Endometrial microvascular endothelial cells (primary cell): ENCODE data around the gene STXBP5. TPM values are rescaled to one million over a fixed set of nuclear protein-coding genes. Genes with fewer than 3 reads are reported as not detected.

Experiments
- in situ Hi-C: cut with HindIII; loops from 2 replicates; pipeline ENCODE4 v1.10.0; 2017; ENCODE audit warnings: low sequenced_read_pairs, low pct_unique_long_range_greater_than_20kb; ENCODE audit errors: inconsistent ontology term
- total RNA-seq: library from RNA; depleted of rRNA; stranded (reverse); fragments of >200 nt; gene quantifications from one replicate; pipeline ENCODE4 v1.2.3, GENCODE V29; 2015; ENCODE audit errors: inconsistent ontology term

Gene STXBP5
- total RNA-seq, 1 donor from 2014 or later = 22.7 TPM

- in situ Hi-C loops = no loop called here
Measured at GRCh38 chr6:147173675-147174308, 30.4 kb upstream of the STXBP5 start.

GRCh38 chr6:147176795-147177194, 27.4 kb upstream of the STXBP5 start:
- in situ Hi-C loops = no loop called here

DNA sequence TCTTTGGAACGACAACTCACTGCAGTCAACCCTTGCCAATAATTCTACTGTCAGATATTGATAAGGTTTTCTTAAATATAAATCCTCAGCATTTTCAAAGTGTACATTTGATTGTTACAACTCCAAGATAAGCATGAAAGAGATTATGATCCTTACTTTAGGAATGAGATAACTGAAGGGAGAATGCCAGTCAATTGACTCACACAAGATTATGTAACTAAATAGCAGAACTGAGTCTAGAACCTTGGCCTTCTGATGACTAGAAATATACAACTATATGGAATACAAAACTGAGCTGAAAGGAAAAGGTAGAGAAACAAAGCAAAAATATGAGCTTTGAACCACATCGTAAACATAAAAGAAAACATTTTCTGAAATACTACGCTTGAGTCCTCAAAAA, 26.9 kb upstream of the STXBP5 start:
- in situ Hi-C loops = no loop called here

- in situ Hi-C loops = no loop called here
Measured at GRCh38 chr6:147178355-147178754, 25.9 kb upstream of the STXBP5 start.

DNA sequence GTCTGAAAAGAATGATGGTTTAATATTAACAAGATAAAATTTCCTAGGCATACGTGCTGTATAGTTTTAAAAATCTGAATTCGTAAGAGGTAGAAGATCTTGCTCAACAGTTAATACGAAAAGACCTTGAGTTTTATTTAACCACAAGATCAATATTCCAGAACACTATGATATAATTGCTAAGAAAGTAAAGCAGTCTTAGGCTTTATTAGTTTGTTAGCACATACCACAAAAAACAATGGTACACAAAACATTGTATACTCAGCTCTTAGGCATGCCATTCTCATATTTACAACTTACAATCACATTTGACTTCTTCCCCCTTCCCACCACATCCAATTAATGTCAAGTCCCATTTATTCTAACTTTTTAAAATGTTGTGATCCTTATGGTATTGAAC, 24.4 kb upstream of the STXBP5 start:
- in situ Hi-C loops = no loop called here

- in situ Hi-C loops = no loop called here
Measured at GRCh38 chr6:147180926-147181325, 23.3 kb upstream of the STXBP5 start.

GRCh38 chr6:147184379-147184778, 19.8 kb upstream of the STXBP5 start:
- in situ Hi-C loops = no loop called here

- in situ Hi-C loops = no loop called here
Measured at GRCh38 chr6:147185216-147185615, 19.0 kb upstream of the STXBP5 start.

GRCh38 chr6:147190556-147190955, 13.7 kb upstream of the STXBP5 start:
- in situ Hi-C loops = no loop called here

DNA sequence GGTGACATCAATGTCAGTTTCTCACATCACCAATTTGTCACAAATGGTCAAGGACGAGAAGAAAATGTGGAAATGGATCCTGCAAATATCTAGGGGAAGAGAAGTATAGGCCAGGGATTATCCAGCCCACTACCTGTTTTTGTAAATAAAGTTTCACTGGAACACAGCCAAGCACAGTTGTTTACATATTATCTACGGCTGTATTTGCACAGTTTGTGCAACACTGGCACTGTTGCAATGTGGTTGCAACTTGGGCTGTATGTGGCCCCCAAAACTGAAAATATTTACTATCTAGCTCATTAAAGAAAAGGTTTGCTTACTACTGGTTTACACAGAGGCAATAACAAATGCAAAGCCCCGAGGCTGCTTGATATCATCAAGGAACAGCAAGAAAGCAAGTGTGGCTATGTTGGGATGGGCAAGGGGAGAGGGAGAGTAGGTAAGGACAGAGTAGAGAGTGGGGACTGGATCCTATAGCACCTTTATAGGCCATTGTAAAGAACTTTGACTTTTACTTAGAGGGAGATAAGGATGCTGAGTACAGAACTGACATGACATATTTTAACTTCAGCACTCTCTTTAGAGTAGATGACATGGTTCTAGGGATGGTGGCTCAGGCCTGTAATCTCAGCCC, 11.8 kb upstream of the STXBP5 start:
- in situ Hi-C loops = no loop called here

- in situ Hi-C loops = no loop called here
Measured at GRCh38 chr6:147194652-147195411, 9.4 kb upstream of the STXBP5 start.

GRCh38 chr6:147195510-147195909, 8.7 kb upstream of the STXBP5 start:
- in situ Hi-C loops = no loop called here

GRCh38 chr6:147195987-147196386, 8.2 kb upstream of the STXBP5 start:
- in situ Hi-C loops = no loop called here

- in situ Hi-C loops = no loop called here
Measured at GRCh38 chr6:147200711-147201110, 3.5 kb upstream of the STXBP5 start.

DNA sequence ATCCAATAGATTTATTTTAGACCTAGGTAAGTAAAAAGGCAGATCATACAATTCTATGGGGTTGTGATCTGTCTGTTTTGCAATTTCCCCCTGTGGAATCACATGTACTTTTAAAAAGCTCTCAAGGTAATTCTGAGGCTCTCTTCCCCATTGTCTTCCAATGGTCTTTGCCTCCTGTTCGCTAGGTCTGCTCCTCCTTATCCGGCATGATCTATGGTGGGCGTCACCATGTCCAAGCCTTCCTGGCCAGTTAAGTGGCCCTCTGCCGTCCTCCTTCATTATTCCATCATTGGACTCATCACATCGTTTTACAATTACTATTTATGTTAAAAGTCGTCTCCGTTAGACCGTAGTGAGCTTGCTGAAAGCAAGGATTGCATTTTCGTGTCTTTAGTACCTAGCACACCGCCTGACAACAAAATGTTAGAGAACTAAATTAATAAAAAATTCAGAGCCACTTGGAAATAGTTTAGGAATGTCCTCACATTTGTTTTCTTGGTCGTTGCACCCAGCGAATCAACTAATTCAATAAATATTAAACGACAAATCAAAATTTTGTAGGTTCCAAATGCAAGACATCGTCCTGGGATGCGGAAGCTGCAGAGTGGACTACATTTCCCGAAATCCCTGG, 2.2 kb upstream of the STXBP5 start:
- in situ Hi-C loops = no loop called here

GRCh38 chr6:147202516-147203310, 1.5 kb upstream of the STXBP5 start:
- in situ Hi-C loops = no loop called here

DNA sequence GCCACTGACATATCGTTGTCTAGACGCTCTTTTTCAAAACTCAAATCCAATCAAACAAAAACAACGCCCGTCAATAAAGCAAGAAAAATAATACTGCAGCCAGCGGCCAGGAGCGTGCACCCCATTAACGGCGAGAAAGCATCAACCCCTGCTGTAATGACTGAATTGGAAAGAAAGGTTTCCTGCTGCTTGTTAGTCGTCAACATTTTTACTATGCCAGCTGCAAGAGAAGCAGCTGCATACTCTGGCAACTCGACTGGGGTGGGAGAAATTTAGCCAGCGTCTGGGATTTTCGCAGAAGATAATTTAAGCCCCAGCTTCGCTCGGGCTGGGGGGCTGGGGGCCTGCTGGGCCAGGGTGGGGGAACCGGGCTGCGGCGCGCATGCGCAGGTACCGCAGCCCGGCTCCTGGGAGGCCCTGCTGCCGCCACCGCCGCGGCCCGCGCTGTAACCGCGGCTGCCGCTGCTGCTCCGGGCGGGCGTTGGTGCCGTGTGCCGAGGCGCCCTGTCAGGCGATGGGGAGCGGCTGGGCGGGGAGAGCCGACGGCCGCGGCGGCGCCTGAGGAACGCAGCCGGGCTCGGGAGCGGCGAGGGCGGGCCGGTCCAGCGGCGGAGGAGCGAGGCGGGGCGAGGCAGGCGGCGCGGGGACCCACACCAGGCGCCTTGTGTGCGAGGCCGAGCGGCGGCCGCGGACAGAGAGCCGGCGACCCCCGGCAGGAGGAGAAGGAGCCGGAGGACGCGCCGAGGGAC, 732 bp upstream of the STXBP5 start:
- in situ Hi-C loops = no loop called here

DNA sequence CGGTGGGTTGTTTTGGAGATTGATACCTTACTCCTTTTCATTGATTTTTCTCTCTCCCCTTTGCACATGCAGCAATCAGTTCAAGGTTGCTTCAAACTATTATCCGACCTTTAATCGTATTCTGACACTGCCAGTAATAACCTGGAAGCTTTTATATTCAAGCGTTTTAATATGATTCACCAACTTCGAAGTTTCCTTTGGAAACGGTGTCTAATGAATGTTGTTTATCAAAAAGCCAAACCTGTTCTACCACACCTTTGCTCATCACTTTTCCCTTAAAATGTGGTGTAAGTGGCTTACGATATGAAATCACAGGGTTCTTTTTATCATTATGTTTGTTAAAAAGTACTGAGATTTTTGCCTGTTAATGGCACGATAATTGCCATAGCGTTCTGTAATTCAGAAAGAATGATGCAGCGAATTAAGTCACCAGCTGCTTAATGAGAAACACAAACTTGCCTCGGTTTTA, 660 bp downstream of the STXBP5 start:
- in situ Hi-C loops = no loop called here
